Measurements from ENCODE around the gene PDZD7.

PDZD7 gene

DNA sequence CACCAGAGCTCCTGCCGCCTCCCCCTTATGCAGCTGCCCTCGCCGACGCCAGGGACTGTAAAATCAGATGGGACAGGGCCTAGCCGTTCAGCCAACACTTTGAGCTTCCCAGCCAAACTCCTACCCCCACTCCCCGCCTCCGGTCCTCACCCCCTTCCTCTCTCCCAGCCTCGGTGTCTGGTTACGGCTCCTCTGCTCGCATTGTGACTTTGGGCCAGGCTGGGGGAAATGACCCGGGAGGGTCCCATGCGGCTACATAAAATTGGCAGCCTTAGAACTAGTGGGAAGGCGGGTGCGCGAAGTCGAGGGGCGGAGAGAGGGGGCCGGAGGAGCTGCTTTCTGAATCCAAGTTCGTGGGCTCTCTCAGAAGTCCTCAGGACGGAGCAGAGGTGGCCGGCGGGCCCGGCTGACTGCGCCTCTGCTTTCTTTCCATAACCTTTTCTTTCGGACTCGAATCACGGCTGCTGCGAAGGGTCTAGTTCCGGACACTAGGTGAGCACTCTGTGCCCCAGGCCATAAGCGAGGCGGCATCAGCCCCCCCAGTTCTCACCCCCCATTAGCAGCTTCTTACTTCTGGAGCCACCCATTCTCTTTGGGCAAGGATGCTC, 30.8 kb upstream of the PDZD7 start, which contains the start of gene KAZALD1:
TSS of gene KAZALD1 (plus strand) at position 366 of the 608 bp plus-strand sequence. CDS start 604 bp downstream, outside the sequence.
- no peak for DNase-seq (ENCODE audit: low spot score)

DNA sequence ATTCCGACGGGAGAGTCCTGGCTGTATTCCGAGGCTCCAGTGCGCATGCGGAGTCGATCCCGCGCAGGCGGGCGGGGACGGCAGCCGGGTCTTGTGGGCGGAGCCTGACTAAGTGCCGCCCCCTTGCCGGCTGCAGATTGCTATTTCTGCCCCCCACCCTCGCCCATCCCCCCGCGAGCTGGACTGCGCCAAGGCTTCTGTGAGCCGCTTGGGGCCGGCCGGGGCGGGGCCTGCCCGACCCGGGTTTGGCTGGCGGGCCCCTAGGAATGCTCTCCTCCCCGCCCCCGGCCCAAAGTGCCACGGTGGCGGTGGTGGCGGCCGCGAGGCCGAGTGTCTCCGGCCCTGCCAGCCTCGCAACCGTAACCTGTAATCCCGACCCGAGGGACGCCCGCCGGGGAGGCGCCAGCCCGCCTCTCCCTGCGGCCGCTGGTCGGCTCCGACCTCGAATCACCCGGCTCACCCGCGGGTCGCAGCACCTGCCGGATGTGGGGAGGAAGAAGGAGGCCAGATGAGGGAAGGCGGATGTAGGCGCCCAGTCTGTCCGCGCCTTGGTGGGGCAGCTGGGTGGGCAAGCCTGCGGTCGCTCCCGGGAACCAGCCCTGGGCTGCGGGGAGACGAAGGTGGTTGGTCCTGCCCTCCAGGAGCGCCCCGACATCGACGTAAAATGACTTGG, 30.2 kb upstream of the PDZD7 start:
- peak; percentile 61 for DNase-seq (ENCODE audit: low spot score)

DNA sequence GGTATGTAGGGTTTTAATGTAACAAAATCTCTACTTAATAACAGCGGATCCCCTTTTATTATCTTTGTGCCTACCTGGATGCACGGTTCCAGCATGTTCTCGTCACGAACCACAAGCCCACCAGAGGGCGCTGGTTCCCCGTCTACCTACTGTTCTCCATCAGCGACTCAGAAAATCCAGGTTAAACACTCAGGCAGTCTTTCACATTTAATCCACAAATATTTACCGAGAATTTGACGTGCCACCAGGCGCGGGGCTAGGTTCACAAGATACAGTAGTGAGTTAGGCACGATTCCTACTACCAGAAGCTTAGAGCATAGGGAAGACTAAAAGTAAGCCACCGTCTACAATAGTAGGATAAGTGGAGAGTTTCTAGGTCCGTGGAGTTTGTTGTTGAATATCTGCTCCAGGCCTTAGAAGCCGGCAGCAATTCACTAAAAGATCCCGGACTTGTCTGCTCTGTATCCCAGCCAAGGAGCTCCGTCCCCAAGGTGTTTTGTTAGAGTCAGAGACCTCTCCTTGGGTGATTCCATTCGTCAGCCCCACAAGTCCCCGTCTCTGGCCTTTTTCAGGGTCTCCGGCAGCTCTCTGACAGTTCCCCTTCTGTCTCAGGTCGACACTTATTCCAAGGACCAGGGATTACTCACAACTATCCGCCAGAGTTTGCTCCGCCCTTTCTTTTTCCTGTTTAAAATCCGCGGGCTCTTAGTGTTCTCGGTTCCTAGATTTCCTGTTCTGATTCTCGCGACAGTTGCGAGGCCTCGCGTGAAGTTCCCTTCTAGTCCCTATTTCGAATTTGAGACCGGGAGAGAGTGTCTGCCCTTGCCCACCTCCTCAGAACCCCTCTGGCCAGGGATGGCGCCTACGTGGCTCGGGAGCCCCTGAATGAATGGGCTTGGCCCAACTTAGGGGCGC, 29.4 kb upstream of the PDZD7 start:
- DNase-seq (ENCODE audit: low spot score), result peak; percentile 97

DNA sequence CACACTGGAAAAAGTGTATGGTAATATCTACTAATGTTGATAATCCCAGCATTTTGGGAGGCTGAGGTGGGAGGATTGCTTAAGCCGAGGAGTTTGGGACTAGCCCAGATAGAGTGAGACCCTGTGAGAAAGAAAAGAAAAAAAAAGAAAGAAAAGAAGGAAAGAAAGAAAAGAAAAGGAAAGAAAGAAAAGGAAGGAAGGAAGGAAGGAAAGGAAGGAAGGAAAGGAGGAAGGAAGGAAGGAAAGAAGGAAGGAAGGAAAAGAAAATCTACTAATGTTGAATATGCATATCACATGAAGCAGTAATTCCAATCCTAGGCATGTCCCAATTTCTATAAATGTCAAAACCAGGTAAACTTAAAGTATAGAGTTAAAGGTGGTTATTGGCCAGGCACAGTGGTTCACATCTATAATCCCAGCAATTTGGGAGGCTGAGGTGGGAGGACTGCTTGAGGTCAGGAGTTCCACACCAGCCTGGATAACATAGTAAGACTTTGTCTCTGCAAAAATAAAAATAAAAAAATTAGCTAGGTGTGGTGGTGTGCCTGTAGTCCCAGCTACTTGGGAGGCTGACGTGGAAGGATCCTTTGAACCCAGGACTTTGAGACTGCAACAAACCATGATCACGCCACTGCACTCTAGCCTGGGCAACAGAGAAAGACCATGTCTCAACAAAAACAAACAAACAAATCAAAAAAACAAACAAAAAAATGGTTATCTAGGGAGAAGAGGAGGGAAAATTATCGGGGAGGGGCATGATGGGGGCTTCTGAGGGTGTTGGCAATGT, 25.6 kb upstream of the PDZD7 start:
- DNase-seq (ENCODE audit: low spot score), result no peak

DNA sequence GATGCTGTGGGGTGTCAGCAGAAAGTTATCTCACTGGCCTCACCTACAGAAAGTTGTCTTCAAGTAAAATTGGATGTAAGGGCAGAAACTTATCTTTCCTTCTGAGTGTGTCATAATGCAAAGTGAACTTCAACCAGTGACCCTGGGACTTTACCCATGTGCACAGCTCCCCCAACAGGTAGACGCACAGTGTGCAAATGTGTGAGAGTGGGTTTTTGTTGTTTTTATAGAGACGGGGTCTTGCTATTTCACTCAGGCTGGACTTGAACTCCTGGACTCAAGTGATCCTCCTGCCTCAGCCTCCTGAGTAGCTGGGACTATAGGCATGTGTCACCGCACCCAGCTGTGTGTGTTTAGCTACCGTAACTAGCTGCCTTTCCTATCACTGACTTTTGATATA, 24.5 kb upstream of the PDZD7 start:
- DNase-seq (ENCODE audit: low spot score), result no peak

DNA sequence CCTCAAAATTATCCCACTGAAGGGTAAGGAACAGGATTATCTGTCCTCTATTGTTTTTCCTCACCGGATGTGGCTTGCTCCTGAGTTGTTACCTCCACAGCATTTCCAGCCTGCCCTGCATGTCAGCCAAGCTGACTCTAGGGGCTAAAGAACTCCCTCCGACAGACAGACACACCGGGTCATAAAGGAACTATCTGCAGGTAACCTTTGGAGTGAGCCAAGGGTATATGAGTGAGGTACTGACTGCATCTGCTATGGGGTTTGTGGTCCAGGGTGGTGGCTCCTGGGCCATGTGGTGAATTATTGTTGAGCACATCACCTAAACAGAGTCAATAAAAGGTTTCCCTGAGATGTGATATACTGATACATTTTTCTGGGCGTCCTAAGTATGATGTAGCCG, 23.9 kb upstream of the PDZD7 start:
- no peak for DNase-seq (ENCODE audit: low spot score)

DNA sequence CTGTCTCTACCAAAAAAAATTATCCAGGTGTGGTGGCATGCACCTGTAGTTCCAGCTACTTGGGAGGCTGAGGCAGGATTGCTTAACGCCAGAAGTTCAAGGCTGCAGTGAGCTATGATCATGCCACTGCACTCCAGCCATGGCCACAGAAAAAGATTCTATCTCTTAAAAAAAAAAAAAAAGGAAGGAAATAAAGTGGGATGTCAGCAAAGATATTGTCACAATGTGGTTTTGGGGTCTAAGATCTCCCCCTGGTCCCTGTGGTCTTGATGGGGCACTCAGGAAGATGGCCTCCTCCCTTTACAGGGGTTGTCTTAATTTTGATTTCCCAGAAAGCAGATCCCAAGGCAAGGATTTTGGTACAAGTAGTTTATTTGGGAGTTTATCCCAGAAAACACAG, 23.4 kb upstream of the PDZD7 start:
- no peak for DNase-seq (ENCODE audit: low spot score)

DNA sequence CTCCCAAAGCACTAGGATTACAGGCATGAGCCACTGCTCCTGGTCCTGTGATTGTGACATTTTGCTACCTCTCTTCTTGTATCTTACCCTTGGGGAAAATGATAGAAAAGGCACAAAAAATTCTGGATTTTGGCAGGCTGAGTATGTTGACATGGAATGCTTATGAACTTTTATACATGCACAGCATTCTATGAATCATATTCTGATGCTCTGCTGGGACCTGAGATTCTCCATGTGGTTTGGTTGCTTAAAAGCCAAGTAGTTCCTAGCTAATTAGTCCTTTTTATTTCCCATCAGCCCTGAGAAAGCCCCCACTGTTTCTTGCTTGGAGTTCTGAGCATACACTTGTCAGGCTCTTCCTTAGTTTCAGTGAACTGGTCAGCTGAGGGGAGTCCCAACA, 22.6 kb upstream of the PDZD7 start:
- no peak for DNase-seq (ENCODE audit: low spot score)

DNA sequence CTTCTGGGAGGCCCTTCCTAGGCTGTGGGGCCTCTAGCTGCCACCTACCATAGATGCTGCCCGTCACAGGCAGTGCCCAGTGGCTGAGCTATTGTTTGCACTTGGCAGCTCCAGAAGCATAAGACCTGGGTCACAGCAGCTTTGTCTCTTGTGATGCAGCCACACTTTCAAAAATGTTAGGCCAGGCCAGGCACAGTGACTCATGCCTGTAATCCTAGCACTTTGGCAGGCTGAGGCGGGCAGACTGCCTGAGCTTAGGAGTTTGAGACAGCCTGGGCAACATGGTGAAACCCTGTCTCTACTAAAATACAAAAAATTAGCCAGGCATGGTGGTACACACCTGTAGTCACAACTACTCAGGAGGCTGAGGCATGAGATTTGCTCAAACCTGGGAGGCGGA, 21.4 kb upstream of the PDZD7 start:
- DNase-seq (ENCODE audit: low spot score), result no peak

DNA sequence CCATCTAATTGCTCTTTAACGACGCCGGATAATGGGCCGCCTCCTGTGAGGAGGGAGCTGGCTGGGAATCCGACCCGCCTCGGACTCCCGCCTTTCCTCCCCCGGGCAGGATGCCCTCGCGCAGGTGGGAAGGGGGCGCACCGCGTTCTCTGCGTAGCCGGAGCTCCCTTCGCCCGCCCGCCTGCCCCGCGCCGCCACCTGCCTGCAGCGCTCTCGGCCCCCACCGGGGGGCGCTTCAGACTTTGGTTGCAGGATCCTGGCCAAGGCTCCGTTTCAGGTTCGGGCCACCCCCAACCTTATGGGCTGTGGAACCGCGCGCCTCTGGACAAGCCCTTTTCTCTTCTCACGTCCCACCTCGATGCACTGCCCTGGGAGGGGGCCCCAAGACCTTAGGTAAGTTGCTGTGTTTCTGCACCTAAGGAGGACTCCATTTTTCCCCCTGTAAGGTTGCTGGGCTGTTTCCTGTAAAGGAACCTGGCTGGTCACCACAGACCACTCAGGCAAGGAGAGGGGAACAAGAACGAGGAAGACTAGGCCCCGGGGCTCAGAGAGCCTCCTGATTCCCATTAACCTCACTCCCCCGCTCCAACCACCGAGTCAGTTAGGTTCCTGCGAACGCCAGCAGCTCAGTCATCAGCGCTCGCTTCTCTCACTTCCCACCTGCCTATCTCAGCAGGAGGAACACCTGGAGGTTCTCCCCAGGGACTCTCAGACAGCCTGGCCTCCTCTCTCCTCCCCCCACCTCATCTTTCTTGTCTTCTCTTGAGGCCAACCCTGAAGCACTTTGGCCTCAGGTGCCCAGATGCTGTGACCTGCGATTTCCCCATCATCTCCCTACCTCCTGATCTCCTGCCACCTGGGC, 19.5 kb upstream of the PDZD7 start:
- DNase-seq (ENCODE audit: low spot score), result peak; percentile 68

DNA sequence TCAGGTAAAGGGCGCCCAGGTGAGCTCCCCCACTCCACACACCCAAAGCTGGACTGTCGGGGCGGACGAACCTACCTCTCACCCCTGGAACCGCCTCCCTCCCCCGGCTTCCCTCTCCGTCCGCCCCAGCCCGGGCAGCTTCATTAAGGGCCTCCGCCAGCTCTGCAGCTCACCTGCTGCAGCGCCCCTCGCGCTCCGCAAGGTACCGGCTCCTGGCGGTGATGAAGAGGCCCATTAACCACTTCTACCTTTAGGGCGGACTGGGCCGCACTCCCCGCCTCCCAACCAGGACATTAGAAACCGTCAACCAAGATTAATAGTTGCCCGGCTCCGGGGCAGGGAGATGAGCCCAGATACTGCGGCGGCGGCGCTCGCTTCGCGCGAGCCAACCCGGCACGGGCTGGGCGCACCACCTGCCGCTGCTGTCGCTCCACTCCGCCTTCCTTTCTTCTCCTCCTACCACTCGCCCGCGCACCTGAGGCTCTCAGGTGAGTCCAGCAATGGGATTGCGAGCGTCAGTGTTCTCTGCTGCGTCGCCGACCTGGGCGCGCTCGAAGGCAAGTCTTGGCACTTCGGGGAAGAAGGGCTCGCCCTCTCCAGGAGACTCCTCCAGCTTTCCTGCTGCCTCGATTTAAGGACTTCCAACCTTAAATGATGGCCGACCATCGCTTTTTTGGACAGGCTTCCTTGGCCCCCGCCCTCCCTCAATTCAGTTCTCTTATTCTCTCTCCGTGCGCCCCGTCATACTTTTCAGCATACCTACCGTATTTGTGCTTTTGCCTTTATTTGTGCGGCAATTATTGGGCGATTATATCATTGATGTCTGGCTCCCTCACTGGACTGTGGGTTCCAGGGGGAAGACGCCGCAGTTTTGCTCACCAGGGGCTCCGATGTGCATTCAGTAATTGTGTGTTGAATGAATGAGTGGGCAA, 17.3 kb upstream of the PDZD7 start:
- no peak for DNase-seq (ENCODE audit: low spot score)

DNA sequence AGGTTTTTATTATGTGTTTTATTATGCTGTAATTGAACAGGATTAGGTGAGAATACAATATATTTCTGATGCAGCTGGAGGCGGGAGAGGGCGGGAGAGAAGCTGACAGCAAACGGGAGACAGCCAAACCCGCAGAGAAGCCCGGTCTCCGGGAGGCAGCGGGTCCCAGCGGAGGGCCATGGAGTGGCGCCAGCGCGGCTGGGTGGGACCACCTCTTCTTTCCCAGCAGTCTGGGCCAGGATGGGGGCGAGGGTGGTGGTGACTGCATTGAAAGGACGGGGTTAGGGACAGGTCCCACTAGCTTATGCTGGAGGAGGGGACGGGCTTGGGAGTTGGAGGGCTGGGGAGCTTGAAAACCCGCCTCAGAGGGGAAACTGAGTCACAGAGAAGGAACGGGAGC, 16.3 kb upstream of the PDZD7 start:
- no peak for DNase-seq (ENCODE audit: low spot score)

DNA sequence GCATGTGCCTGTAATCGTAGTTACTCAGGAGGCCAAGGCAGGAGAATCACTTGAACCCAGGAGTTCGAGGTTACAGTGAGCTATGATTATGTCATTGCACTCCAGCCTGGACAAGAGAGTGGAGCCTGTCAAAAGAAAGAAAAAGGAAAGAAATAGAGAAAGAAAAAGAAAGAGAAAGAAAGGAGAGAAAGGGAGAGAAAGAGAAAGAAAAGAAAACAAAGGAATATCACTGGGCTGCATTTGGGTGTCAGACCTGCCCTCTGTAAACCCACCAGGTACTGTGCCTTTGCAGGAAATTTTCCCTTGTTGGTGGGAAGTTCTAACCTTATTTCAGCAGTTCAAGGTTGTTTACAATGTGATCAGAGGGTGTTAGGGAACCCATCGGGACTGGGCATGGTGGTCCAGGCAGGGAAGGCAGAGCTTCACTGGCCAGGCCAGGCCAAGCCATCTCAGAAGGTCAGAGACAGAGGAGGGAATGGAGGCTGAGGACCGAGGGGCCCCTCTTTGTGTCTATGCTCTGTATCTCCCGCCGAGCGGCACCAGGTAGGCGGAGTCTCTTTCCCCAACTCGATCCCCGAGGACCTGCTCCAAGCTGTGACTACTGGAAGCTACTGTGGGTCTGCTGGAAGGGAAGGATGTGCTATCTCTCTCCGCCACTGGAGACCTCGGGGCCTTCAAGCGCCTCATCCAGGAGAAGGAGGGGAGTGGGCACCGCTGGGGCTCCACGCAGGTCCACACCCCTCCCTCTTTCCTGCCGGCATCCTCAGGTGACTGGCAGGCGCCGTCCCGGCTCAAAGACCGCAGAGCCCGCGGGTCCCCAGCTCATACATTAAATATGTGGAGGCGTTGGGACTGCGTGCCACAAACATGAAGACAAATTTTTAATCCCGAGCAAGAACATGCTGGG, 15.7 kb upstream of the PDZD7 start:
- no peak for DNase-seq (ENCODE audit: low spot score)

DNA sequence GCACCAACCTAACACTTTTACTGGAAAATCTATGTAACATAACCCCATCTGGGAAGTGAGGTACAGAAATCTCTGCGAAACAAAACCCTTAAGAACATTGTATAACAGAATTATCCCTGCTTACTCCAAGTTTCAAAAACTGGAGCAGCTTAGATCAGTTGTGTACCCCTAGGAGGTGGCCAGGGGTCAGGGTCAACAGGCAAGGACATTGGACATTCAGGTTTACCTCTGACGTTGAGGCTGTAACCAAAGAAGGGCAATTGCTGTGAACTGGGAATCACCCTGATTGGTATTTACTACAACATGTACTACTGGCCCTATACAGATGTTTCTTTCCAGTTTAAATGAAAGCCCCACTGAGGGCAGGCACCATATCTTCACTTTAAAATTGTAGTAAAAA, 13.2 kb upstream of the PDZD7 start:
- no peak for DNase-seq (ENCODE audit: low spot score)

DNA sequence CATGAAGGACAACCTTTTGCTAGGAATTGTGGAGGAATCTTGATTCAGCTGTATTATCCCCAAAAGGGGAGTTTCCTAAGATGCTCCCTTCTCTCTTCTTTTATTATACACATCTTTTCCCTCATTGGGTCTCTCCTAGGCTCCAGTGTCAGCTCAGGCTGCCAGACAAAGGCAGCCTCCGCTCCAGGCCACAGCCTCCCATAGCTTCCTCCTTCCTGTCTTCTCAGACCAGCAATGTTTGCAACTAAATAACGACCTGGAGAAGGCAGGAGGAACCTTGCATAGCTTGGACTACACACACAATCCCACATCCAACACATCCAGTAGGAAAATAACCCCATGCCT, 12.4 kb upstream of the PDZD7 start:
- no peak for DNase-seq (ENCODE audit: low spot score)

DNA sequence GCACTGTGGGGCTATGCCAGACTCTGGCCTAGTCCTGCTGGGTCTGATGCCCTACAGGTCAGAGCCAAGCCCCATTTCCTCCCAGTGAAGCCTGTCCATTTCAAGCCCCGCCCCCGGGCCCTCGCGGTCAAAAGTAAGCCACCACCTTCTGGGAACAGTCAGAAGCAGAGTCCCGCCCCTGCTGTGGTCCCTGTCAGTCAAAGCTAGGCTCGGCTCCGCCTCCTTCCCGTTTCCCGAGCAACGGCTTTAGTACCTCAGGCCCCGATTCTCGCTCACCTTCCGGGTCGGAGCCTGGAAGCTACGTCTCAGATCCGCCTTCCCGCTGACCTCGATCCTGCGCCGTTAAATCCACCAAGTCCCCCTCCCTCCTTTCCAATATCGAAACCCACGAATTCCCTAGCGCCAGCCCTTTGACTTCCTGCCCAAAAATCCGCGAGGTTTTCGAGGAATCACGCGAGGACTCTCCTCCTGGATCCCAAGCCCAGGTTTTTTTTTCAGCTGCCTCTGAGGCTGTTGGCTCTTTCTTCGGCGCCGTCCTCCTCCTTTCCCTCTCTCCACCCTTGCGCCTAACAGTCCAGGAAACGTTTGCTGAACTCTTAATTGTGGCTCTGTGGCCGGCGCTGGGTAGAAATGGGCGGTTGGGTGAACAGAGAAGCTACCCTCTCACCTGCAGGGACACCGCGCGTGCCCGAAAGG, 11.9 kb upstream of the PDZD7 start:
- peak; percentile 89 for DNase-seq (ENCODE audit: low spot score)

DNA sequence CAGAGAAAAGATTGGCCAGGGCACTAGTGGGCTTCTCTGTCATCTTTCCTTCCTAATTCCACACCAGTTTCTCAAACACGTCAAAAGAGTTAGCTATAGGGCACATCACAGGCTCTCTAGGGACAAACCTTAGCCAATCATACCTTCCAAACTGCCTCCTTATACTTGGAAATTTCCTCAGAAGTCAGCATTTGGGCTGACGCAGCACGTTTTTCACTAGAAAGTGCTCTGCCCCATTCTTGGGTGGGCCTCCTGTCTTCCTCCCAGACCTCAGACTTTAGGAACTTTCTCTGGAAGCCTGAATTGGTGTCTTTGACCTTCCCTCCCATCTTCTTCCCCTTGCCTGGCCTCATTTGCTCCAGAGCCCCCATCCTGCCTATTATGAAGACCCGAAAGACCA, 11.2 kb upstream of the PDZD7 start:
- no peak for DNase-seq (ENCODE audit: low spot score)

DNA sequence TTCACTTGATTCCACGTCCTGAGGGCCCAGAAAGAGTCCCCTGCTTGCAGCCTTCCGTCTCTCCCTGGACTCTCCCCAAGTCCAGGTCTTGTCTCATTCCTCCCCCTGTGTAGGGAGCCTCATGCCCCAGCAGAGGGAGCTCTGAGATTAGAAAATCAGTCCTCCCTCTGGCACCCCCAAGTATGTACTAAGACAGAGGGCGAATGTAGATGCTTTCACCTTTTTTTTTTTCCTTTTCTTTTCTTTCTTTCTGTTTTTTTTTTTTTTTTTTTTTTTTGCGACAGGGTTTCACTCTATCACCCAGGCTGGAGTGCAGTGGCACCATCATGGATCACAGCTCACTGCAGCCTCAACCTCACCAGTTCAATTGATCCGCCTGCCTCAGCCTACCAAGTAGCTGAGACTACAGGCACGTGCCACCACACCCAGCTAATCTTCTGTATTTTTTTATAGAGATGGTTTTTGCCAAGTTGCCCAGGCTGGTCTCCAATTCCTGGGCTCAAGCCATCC, 10.4 kb upstream of the PDZD7 start:
- DNase-seq (ENCODE audit: low spot score), result peak; percentile 84
